ENCODE data around the gene PRKAR2B. TPM values are rescaled to one million over a fixed set of nuclear protein-coding genes. Genes with fewer than 3 reads are reported as not detected.
A peak's percentile ranks its signal among the peaks of the same experiment; 100 is the strongest.

The PRKAR2B gene
- polyA plus RNA-seq, 1 of the 3 experiments (the other 2 are of a cell fraction): 17.3 TPM

DNA sequence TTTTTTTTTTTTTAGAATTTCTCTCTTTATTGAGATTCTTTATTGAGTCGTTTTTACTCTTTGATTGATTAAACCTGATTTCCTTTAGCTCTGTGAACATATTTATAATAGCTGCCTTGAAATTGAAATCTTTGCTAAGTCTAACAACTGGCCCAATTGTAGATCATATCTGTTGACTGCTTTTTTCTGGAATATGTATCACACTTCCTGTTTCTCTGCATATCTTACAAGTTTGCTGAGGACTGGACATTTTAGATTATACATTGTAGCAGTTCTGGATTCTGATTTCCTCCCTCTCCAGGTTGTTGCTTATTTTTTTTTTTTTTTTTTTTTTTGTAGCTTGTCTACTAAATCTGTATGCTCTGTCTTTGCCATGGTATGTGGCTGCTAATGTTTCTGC lies 56.3 kb downstream of the PRKAR2B start:
- H2AFZ ChIP-seq (ENCODE audit: low read depth): no peak overlapping the region
- H3K9me2 ChIP-seq: no peaks in the 10 kb centered on the region
- H3K79me2 ChIP-seq (ENCODE audit: insufficient read depth): peaks cover 3% of the 10 kb centered on the region
- CTCF ChIA-PET: interaction anchor here (1.1 to 1.6 kb wide), 2 partner anchors 38 to 49 kb away, joined by 3 to 5 read pairs; no protein-coding TSS in a partner anchor
- H3K36me3 ChIP-seq (replicated peaks in 1 of 2; ENCODE audit: control insufficient read depth in 1 of 2, insufficient read depth in 2 of 2, low read length in 1 of 2): no peaks in the 10 kb centered on the region
- 0 out of 2 replicates have a peak, but pooled peaks cover 6% of the 10 kb centered on the region for H3K9me3 ChIP-seq
- peaks cover 0 to 7% of the 10 kb centered on the region in 2 experiments; a peak in 3 of 4 replicates for H3K4me1 ChIP-seq (ENCODE audit: control insufficient read depth in 1 of 2, insufficient read depth in 2 of 2, low read depth in 1 of 2, low read length in 1 of 2)
- H3F3A ChIP-seq (replicated peaks; ENCODE audit: insufficient read depth): peaks cover 7% of the 10 kb centered on the region
- POLR2A ChIA-PET: no interaction called here
- DNase-seq: no peak
- no peak for TF ChIP-seq NRF1 (IDR thresholded peaks at IDR 0.05; ENCODE audit: low read depth, low read length)
- no peak for TF ChIP-seq TAF1 (IDR thresholded peaks at IDR 0.05; ENCODE audit: borderline replicate concordance, low read depth, low read length)
- TF ChIP-seq RCOR1 (IDR thresholded peaks at IDR 0.05; ENCODE audit: low read length): no peak
- no peak for TF ChIP-seq GATA2 (CRISPR knock-in tag; IDR thresholded peaks at IDR 0.05)
- H3K27me3 ChIP-seq (ENCODE audit: insufficient read depth): no peaks in the 10 kb centered on the region
- no peak overlapping the region for H3K27ac ChIP-seq (ENCODE audit: low read depth in 2 of 2, low read length in 1 of 2)
- H3K9ac ChIP-seq: no peak overlapping the region
- H4K20me1 ChIP-seq (ENCODE audit: insufficient read depth): no peaks in the 10 kb centered on the region
- WGBS (ENCODE audit: low lambda C conversion rate): 90% methylated on average over 1 of the region's 1 CpG
- no peak overlapping the region for H3K4me2 ChIP-seq
- H3K4me3 ChIP-seq (ENCODE audit: low read depth in 2 of 2, low read length in 1 of 2): no peak overlapping the region

DNA sequence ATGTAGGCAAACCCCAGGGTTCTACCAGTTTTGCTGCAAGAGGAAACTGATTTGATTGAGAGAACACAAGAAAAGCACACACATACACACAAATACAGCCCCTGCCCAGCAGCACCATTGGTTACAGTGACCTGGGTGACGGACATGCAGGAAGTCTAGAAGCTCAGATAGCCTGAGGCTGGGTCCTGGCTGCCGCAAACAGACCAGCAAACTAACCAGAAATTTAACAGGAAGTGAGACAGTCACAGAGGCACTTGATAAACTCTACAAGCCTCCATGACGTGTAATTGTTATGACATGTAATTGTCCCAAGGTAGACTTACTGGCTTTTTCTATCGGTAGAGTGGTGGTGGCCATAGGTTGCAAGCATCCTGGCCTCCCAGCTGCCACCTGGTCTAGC lies 58.9 kb downstream of the PRKAR2B start:
- Histone ChIP-seq H3K27me3 (ENCODE audit: insufficient read depth) (no peaks in the 10 kb centered on the region), H3F3A (replicated peaks; ENCODE audit: insufficient read depth) (peaks cover 7% of the 10 kb centered on the region), H3K4me3 (ENCODE audit: low read depth in 2 of 2, low read length in 1 of 2) (no peak overlapping the region; a peak in 1 of 4 replicates), H3K79me2 (ENCODE audit: insufficient read depth) (no peaks in the 10 kb centered on the region; the same call in none of the 2 replicates), H3K9me3 (0 out of 2 replicates have a peak, but pooled peaks cover 6% of the 10 kb centered on the region), H2AFZ (ENCODE audit: low read depth) (no peak overlapping the region), H3K9me2 (no peaks in the 10 kb centered on the region), H4K20me1 (ENCODE audit: insufficient read depth) (no peaks in the 10 kb centered on the region), H3K27ac (ENCODE audit: low read depth in 2 of 2, low read length in 1 of 2) (peak overlapping the region in 1 of 2 experiments; percentile 87; a peak in 2 of 4 replicates), H3K36me3 (replicated peaks in 1 of 2; ENCODE audit: control insufficient read depth in 1 of 2, insufficient read depth in 2 of 2, low read length in 1 of 2) (no peaks in the 10 kb centered on the region), H3K9ac (no peak overlapping the region), H3K4me1 (ENCODE audit: control insufficient read depth in 1 of 2, insufficient read depth in 2 of 2, low read depth in 1 of 2, low read length in 1 of 2) (peaks cover 0 to 7% of the 10 kb centered on the region in 2 experiments; a peak in 3 of 4 replicates), H3K4me2 (0 out of 2 replicates have a peak overlapping the region, but pooled peaks have one; percentile 30)
- ChIA-PET POLR2A (interaction anchor here (0.6 kb wide), 1 partner anchor 14 kb away, joined by 3 read pairs; no protein-coding TSS in a partner anchor), CTCF (interaction anchor here (1.1 kb wide), 2 partner anchors 15 to 20 kb away, joined by 3 read pairs; no protein-coding TSS in a partner anchor)
- 71% methylated on average over 4 of the region's 4 CpGs for WGBS (ENCODE audit: low lambda C conversion rate)
- TF ChIP-seq JUND (IDR thresholded peaks at IDR 0.05) (no peak), CHD2 (IDR thresholded peaks at IDR 0.05; ENCODE audit: low read length, partially characterized antibody) (peak; percentile 47), MXI1 (IDR thresholded peaks at IDR 0.05; ENCODE audit: low read depth, low read length) (peak; percentile 39; the same call in 1 of the 2 replicates), NRF1 (IDR thresholded peaks at IDR 0.05; ENCODE audit: low read depth, low read length) (no peak), FOXJ3 (CRISPR knock-in tag; IDR thresholded peaks at IDR 0.05) (no peak; the same call in 1 of the 2 replicates), EP300 (IDR thresholded peaks at IDR 0.05; ENCODE audit: borderline replicate concordance in 1 of 2, low read depth in 1 of 2, low read length in 1 of 2) (peak in 1 of 2 experiments; percentile 47; a peak in 1 of 4 replicates), RCOR1 (IDR thresholded peaks at IDR 0.05; ENCODE audit: low read length) (0 out of 2 replicates have a peak, but pooled peaks have one; percentile 24)
- DNase-seq: peak; percentile 79

GRCh38 chr7:107104801-107105200 lies 60.3 kb downstream of the PRKAR2B start:
- H3K4me1 ChIP-seq (ENCODE audit: control insufficient read depth in 1 of 2, insufficient read depth in 2 of 2, low read depth in 1 of 2, low read length in 1 of 2): peaks cover 0 to 7% of the 10 kb centered on the region in 2 experiments; a peak in 3 of 4 replicates
- no peak overlapping the region for H3K4me3 ChIP-seq (ENCODE audit: low read depth in 2 of 2, low read length in 1 of 2)
- H3K27ac ChIP-seq (ENCODE audit: low read depth in 2 of 2, low read length in 1 of 2): no peak overlapping the region
- TF ChIP-seq ZBTB33 (IDR thresholded peaks at IDR 0.05; ENCODE audit: borderline replicate concordance, low read depth) (no peak), FOXM1 (IDR thresholded peaks at IDR 0.05; ENCODE audit: low read depth) (no peak), GATA2 (CRISPR knock-in tag; IDR thresholded peaks at IDR 0.05) (no peak), CHD2 (IDR thresholded peaks at IDR 0.05; ENCODE audit: low read length, partially characterized antibody) (no peak), PBX3 (IDR thresholded peaks at IDR 0.05) (no peak)
- H3K36me3 ChIP-seq (replicated peaks in 1 of 2; ENCODE audit: control insufficient read depth in 1 of 2, insufficient read depth in 2 of 2, low read length in 1 of 2): no peaks in the 10 kb centered on the region
- H3K9ac ChIP-seq: no peak overlapping the region
- no peaks in the 10 kb centered on the region for H3K9me2 ChIP-seq
- no peaks in the 10 kb centered on the region for H3K27me3 ChIP-seq (ENCODE audit: insufficient read depth)
- no peaks in the 10 kb centered on the region; the same call in none of the 2 replicates for H3K79me2 ChIP-seq (ENCODE audit: insufficient read depth)
- CTCF ChIA-PET: interaction anchor here (0.8 to 2.3 kb wide), 3 partner anchors 19 to 312 kb away, joined by 3 to 7 read pairs (median 4); no protein-coding TSS in a partner anchor
- H3K4me2 ChIP-seq: no peak overlapping the region
- no peaks in the 10 kb centered on the region for H4K20me1 ChIP-seq (ENCODE audit: insufficient read depth)
- DNase-seq: no peak
- WGBS (ENCODE audit: low lambda C conversion rate): 95% methylated on average over 4 of the region's 4 CpGs
- H3K9me3 ChIP-seq: 0 out of 2 replicates have a peak, but pooled peaks cover 6% of the 10 kb centered on the region
- POLR2A ChIA-PET: no interaction called here
- peaks cover 7% of the 10 kb centered on the region for H3F3A ChIP-seq (replicated peaks; ENCODE audit: insufficient read depth)
- no peak overlapping the region for H2AFZ ChIP-seq (ENCODE audit: low read depth)

All from SK-N-SH (cell line).